Measurements from ENCODE around the gene CAPZA2.

The CAPZA2 gene

DNA sequence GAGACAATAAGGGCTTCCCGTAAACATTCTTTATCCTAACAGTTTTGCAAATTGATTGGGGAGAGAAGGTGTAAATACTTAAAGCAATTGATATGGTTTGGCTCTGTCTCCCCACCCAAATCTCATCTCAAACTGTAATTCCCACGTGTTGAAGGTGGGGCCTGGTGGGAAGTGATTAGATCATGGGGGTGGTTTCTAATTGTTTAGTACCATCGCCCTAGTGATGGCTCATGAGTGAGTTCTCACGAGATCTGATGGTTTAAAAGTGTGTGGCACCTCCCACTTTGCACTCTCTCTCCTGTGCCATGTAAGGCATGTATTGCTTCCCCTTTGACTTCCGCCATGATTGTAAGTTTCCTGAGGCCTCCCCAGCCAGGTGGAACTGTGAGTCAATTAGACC is 22.1 kb upstream of the CAPZA2 start:
- no peak for DNase-seq (ENCODE audit: low read depth)
- TF ChIP-seq, protein P1, sequence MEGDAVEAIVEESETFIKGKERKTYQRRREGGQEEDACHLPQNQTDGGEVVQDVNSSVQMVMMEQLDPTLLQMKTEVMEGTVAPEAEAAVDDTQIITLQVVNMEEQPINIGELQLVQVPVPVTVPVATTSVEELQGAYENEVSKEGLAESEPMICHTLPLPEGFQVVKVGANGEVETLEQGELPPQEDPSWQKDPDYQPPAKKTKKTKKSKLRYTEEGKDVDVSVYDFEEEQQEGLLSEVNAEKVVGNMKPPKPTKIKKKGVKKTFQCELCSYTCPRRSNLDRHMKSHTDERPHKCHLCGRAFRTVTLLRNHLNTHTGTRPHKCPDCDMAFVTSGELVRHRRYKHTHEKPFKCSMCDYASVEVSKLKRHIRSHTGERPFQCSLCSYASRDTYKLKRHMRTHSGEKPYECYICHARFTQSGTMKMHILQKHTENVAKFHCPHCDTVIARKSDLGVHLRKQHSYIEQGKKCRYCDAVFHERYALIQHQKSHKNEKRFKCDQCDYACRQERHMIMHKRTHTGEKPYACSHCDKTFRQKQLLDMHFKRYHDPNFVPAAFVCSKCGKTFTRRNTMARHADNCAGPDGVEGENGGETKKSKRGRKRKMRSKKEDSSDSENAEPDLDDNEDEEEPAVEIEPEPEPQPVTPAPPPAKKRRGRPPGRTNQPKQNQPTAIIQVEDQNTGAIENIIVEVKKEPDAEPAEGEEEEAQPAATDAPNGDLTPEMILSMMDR (IDR thresholded peaks at IDR 0.05; ENCODE audit: low read depth, low read length, missing control alignments), result no peak
- H3K4me3 ChIP-seq (ENCODE audit: low read depth, low read length), result no peak overlapping the region

GRCh38 chr7:116842371-116842770 is 20.0 kb upstream of the CAPZA2 start:
- TF ChIP-seq, protein P1 (IDR thresholded peaks at IDR 0.05; ENCODE audit: low read depth, low read length, missing control alignments), result no peak
- no peak overlapping the region for H3K4me3 ChIP-seq (ENCODE audit: low read depth, low read length)
- no peak for DNase-seq (ENCODE audit: low read depth)

- no peak overlapping the region for H3K4me3 ChIP-seq (ENCODE audit: low read depth, low read length)
- no peak for DNase-seq (ENCODE audit: low read depth)
- TF ChIP-seq, protein P1 (IDR thresholded peaks at IDR 0.05; ENCODE audit: low read depth, low read length, missing control alignments), result no peak
Measured at GRCh38 chr7:116843378-116843777, 19.0 kb upstream of the CAPZA2 start.

DNA sequence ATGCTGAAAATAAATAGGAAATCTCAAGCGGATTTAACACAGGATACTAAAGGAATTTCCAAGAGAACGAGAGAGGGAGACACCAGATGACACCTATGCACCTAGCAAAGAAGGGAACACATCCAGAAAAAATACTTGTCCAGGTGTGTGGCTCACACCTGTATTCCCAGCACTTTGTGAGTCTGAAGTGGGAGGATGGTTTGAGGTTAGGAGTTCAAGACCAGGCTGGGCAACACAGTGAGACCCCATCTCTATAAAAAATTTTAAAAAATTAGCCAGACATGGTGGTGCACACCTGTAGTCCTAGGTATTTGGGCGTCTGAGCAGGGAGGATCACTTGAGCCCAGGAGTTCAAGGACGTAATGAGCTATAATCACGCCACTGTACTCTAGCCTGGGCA is 11.2 kb upstream of the CAPZA2 start:
- TF ChIP-seq, protein P1 (IDR thresholded peaks at IDR 0.05; ENCODE audit: low read depth, low read length, missing control alignments), result no peak
- no peak for DNase-seq (ENCODE audit: low read depth)
- no peak overlapping the region for H3K4me3 ChIP-seq (ENCODE audit: low read depth, low read length)

DNA sequence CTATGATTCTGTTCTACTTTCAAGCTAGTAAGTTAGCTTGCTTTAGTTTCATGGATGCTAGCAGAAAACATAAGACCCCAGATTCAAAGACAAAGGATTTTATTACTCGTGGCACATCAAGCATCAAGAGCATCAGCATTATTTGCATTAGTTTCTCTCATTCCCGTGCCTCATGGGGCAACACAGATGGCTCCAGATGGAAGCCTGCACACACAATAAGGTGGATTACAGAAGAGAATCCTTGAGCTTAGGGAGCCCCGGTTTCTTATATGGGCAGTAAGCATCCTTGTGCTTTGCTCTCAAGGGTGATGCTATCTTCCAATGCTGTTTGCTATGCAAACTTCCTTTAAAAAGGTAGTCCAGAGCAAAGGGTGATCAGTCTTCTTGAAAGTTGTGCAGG is 10.7 kb upstream of the CAPZA2 start:
- H3K4me3 ChIP-seq (ENCODE audit: low read depth, low read length), result no peak overlapping the region
- no peak for DNase-seq (ENCODE audit: low read depth)

GRCh38 chr7:116854132-116854531 is 8.3 kb upstream of the CAPZA2 start:
- TF ChIP-seq, protein P1 (IDR thresholded peaks at IDR 0.05; ENCODE audit: low read depth, low read length, missing control alignments), result no peak
- no peak overlapping the region for H3K4me3 ChIP-seq (ENCODE audit: low read depth, low read length)
- no peak for DNase-seq (ENCODE audit: low read depth)

More for the DNA sequence above, 10.7 kb upstream of the CAPZA2 start:
- TF ChIP-seq, protein P1 (IDR thresholded peaks at IDR 0.05; ENCODE audit: low read depth, low read length, missing control alignments), result no peak

- H3K4me3 ChIP-seq (ENCODE audit: low read depth, low read length), result no peak overlapping the region
- TF ChIP-seq, protein P1 (IDR thresholded peaks at IDR 0.05; ENCODE audit: low read depth, low read length, missing control alignments), result no peak
- no peak for DNase-seq (ENCODE audit: low read depth)
Measured at GRCh38 chr7:116857052-116857451, 5.3 kb upstream of the CAPZA2 start.
